GM23338 (cell line): Measurements from ENCODE around the gene SLC7A5.
"Not testable (repeated sequence)": the region's sequence is repeated elsewhere in the genome, so short reads cannot be mapped to it uniquely, and the experiment has no call there.

Experiments
- CREB1 ChIP-seq: fragments of 250-450 bp; sonication (Bioruptor Pico); IDR thresholded peaks from 2 replicates; pipeline ENCODE4 v1.5.0; 2020; ENCODE audit warnings: low read depth, mild to moderate bottlenecking, moderate library complexity
- EZH2 ChIP-seq: fragments of 200-600 bp; sonication (generic); IDR thresholded peaks from one replicate; pipeline ENCODE4 v1.8.0; 2017; ENCODE audit warnings: antibody characterized with exemption, mild to moderate bottlenecking, low read depth; ENCODE audit not compliant: unreplicated experiment
- EZH2phosphoT487 ChIP-seq: fragments of 200-600 bp; sonication (generic); IDR thresholded peaks from one replicate; pipeline ENCODE4 v1.8.1; 2018; ENCODE audit warnings: antibody characterized with exemption; ENCODE audit not compliant: unreplicated experiment
- JUNB ChIP-seq: IDR thresholded peaks from one replicate; pipeline ENCODE4 v1.6.1; 2016; ENCODE audit warnings: antibody characterized with exemption; ENCODE audit not compliant: unreplicated experiment
- NANOG ChIP-seq: IDR thresholded peaks from 2 replicates; pipeline ENCODE4 v1.6.1; 2016; ENCODE audit warnings: antibody characterized with exemption, borderline replicate concordance
- POLR2AphosphoS5 ChIP-seq: IDR thresholded peaks from 2 replicates; pipeline ENCODE4 v1.6.1; 2016; ENCODE audit warnings: antibody characterized with exemption, low read depth
- STAT1 ChIP-seq: IDR thresholded peaks from one replicate; pipeline ENCODE4 v1.6.1; 2016; ENCODE audit warnings: antibody characterized with exemption; ENCODE audit not compliant: unreplicated experiment
- ZNF114 ChIP-seq: fragments of 250-450 bp; sonication (Bioruptor Pico); IDR thresholded peaks from 2 replicates; pipeline ENCODE4 v1.5.0; 2020; ENCODE audit warnings: mild to moderate bottlenecking, moderate library complexity
- ZNF331 ChIP-seq: fragments of 250-450 bp; sonication (Bioruptor Pico); IDR thresholded peaks from 2 replicates; pipeline ENCODE4 v1.5.0; 2020; ENCODE audit warnings: low read depth, mild to moderate bottlenecking, moderate library complexity
- TF ChIP-seq, protein P1 (sequence below), 2 experiments: fragments of 200-600 bp in 1 of 2; sonication (generic) in 1 of 2; conservative IDR thresholded peaks; 2 replicates each; pipeline versions ENCODE4 v1.5.1 to v1.6.1; 2016 to 2017; ENCODE audit warnings: antibody characterized with exemption in 2 of 2, low read depth in 2 of 2, mild to moderate bottlenecking in 2 of 2, moderate library complexity in 1 of 2
- TF ChIP-seq, protein P2 (sequence below): IDR thresholded peaks from one replicate; pipeline ENCODE4 v1.6.1; 2018; ENCODE audit warnings: antibody characterized with exemption; ENCODE audit not compliant: unreplicated experiment
- TF ChIP-seq, protein P3 (sequence below): IDR thresholded peaks from 2 replicates; pipeline ENCODE4 v1.6.1; 2016; ENCODE audit warnings: antibody characterized with exemption

DNA sequence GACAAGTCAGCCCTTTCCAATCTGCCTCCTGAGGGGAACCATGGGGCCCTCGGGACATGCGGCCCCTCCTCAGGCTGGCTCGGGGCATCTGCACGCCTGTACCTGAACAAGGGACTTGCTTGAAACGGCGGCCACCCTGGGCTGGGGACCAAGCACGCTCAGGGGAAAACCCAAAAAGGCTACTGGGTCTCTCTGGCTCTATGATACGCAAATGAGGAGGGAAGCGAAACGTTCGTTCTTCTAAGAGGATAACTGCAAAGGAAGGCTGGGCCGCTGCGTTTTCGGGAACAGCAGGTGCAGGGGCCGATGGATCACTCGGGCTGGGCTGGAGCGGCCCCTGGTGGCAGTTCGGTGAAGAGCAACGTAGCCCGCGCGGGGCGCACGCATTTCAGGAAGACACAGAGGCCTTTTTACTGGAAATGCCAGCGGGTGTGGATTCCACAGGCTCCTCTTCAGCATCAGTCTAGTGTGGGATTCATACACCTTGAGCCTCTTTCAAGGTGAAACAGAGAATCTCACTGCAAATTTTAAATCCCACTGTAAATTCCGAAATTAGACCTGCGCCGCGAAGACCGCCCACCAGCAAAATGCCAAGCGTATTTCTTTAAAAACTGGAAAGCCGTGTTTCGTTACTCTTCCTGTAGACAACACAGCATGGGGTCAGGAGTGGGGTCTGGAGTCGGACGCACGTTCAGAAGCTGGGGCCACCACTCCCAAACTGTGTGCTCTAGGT is 40.1 kb upstream of the SLC7A5 start:
- TF ChIP-seq, protein P1, sequence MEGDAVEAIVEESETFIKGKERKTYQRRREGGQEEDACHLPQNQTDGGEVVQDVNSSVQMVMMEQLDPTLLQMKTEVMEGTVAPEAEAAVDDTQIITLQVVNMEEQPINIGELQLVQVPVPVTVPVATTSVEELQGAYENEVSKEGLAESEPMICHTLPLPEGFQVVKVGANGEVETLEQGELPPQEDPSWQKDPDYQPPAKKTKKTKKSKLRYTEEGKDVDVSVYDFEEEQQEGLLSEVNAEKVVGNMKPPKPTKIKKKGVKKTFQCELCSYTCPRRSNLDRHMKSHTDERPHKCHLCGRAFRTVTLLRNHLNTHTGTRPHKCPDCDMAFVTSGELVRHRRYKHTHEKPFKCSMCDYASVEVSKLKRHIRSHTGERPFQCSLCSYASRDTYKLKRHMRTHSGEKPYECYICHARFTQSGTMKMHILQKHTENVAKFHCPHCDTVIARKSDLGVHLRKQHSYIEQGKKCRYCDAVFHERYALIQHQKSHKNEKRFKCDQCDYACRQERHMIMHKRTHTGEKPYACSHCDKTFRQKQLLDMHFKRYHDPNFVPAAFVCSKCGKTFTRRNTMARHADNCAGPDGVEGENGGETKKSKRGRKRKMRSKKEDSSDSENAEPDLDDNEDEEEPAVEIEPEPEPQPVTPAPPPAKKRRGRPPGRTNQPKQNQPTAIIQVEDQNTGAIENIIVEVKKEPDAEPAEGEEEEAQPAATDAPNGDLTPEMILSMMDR (conservative IDR thresholded peaks at IDR 0.05; ENCODE audit: low read depth in 2 of 2) = peak; percentile 81 to 87
- TF ChIP-seq POLR2AphosphoS5; JUNB; EZH2phosphoT487; EZH2; NANOG; ZNF114; STAT1; ZNF331 (CRISPR knock-in tag): not testable (repeated sequence)
- TF ChIP-seq, protein P2, sequence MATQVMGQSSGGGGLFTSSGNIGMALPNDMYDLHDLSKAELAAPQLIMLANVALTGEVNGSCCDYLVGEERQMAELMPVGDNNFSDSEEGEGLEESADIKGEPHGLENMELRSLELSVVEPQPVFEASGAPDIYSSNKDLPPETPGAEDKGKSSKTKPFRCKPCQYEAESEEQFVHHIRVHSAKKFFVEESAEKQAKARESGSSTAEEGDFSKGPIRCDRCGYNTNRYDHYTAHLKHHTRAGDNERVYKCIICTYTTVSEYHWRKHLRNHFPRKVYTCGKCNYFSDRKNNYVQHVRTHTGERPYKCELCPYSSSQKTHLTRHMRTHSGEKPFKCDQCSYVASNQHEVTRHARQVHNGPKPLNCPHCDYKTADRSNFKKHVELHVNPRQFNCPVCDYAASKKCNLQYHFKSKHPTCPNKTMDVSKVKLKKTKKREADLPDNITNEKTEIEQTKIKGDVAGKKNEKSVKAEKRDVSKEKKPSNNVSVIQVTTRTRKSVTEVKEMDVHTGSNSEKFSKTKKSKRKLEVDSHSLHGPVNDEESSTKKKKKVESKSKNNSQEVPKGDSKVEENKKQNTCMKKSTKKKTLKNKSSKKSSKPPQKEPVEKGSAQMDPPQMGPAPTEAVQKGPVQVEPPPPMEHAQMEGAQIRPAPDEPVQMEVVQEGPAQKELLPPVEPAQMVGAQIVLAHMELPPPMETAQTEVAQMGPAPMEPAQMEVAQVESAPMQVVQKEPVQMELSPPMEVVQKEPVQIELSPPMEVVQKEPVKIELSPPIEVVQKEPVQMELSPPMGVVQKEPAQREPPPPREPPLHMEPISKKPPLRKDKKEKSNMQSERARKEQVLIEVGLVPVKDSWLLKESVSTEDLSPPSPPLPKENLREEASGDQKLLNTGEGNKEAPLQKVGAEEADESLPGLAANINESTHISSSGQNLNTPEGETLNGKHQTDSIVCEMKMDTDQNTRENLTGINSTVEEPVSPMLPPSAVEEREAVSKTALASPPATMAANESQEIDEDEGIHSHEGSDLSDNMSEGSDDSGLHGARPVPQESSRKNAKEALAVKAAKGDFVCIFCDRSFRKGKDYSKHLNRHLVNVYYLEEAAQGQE = not testable (repeated sequence)
- TF ChIP-seq CREB1 = peak; percentile 57; the same call in 1 of the 2 replicates
- TF ChIP-seq, protein P3, sequence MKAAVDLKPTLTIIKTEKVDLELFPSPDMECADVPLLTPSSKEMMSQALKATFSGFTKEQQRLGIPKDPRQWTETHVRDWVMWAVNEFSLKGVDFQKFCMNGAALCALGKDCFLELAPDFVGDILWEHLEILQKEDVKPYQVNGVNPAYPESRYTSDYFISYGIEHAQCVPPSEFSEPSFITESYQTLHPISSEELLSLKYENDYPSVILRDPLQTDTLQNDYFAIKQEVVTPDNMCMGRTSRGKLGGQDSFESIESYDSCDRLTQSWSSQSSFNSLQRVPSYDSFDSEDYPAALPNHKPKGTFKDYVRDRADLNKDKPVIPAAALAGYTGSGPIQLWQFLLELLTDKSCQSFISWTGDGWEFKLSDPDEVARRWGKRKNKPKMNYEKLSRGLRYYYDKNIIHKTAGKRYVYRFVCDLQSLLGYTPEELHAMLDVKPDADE = not testable (repeated sequence)
